Duodenal mucosa (tissue), 2 donors: Measurements from ENCODE around the gene TIAM2.
"Not testable (repeated sequence)": the region's sequence is repeated elsewhere in the genome, so short reads cannot be mapped to it uniquely, and the experiment has no call there.

ENCODE experiments used
- H3K27ac ChIP-seq: one replicate; pipeline ENCODE4 v1.7.0; 2013; ENCODE audit warnings: low read depth, low read length
- H3K27me3 ChIP-seq, 2 donors: one replicate each; pipeline ENCODE4 v1.7.0; 2013; ENCODE audit warnings: low read length in 2 of 2, control low read depth in 1 of 2; ENCODE audit not compliant: insufficient read depth in 2 of 2, control insufficient read depth in 1 of 2
- H3K36me3 ChIP-seq, 2 donors: one replicate each; pipeline ENCODE4 v1.7.0; 2013; ENCODE audit warnings: low read length in 2 of 2, control low read depth in 1 of 2; ENCODE audit not compliant: insufficient read depth in 2 of 2, control insufficient read depth in 1 of 2
- H3K4me1 ChIP-seq, 2 donors: one replicate each; pipeline ENCODE4 v1.7.0; 2013; ENCODE audit warnings: low read length in 2 of 2, control low read depth in 1 of 2; ENCODE audit not compliant: insufficient read depth in 2 of 2, control insufficient read depth in 1 of 2
- H3K4me3 ChIP-seq, 2 donors: one replicate each; pipeline ENCODE4 v1.7.0; 2013; ENCODE audit warnings: low read length in 2 of 2, low read depth in 1 of 2
- H3K9ac ChIP-seq, 2 donors: one replicate each; pipeline ENCODE4 v1.7.0; 2013; ENCODE audit warnings: low read length in 2 of 2, low read depth in 1 of 2
- H3K9me3 ChIP-seq, 2 donors: one replicate each; pipeline ENCODE4 v1.7.0; 2013; ENCODE audit warnings: low read length in 2 of 2, control low read depth in 1 of 2; ENCODE audit not compliant: control insufficient read depth in 1 of 2

The TIAM2 gene

GRCh38 chr6:155201461-155202226 lies 206.5 kb downstream of the TIAM2 start:
- H3K4me3 ChIP-seq = no peak overlapping the region
- H3K27me3 ChIP-seq = no peaks in the 10 kb centered on the region
- H3K36me3 ChIP-seq = no peaks in the 10 kb centered on the region
- H3K9ac ChIP-seq = no peak overlapping the region
- H3K4me1 ChIP-seq = peaks cover 5 to 7% of the 10 kb centered on the region in 2 donors
- no peak overlapping the region for H3K27ac ChIP-seq
- no peaks in the 10 kb centered on the region for H3K9me3 ChIP-seq

- peaks cover 6 to 7% of the 10 kb centered on the region in 2 donors for H3K36me3 ChIP-seq
Measured at GRCh38 chr6:155207223-155207622, 212.1 kb downstream of the TIAM2 start.

GRCh38 chr6:155212106-155212505 lies 217.0 kb downstream of the TIAM2 start:
- no peaks in the 10 kb centered on the region for H3K4me1 ChIP-seq
- no peak overlapping the region for H3K9ac ChIP-seq
- H3K36me3 ChIP-seq = peaks cover 10 to 15% of the 10 kb centered on the region in 2 donors
- no peak overlapping the region for H3K27ac ChIP-seq
- no peaks in the 10 kb centered on the region for H3K27me3 ChIP-seq
- H3K4me3 ChIP-seq = no peak overlapping the region
- no peaks in the 10 kb centered on the region for H3K9me3 ChIP-seq

More at GRCh38 chr6:155207223-155207622, 212.1 kb downstream of the TIAM2 start:
- no peaks in the 10 kb centered on the region for H3K9me3 ChIP-seq
- no peak overlapping the region for H3K4me3 ChIP-seq
- H3K27me3 ChIP-seq = no peaks in the 10 kb centered on the region
- H3K9ac ChIP-seq = no peak overlapping the region
- no peaks in the 10 kb centered on the region for H3K4me1 ChIP-seq
- H3K27ac ChIP-seq = no peak overlapping the region

GRCh38 chr6:155212616-155213380 lies 217.7 kb downstream of the TIAM2 start:
- H3K4me3 ChIP-seq = no peak overlapping the region
- no peaks in the 10 kb centered on the region for H3K9me3 ChIP-seq
- H3K9ac ChIP-seq = no peak overlapping the region
- H3K27ac ChIP-seq = no peak overlapping the region
- peaks cover 10 to 15% of the 10 kb centered on the region in 2 donors for H3K36me3 ChIP-seq
- no peaks in the 10 kb centered on the region for H3K4me1 ChIP-seq
- no peaks in the 10 kb centered on the region for H3K27me3 ChIP-seq

GRCh38 chr6:155213611-155214372 lies 218.7 kb downstream of the TIAM2 start:
- no peaks in the 10 kb centered on the region for H3K9me3 ChIP-seq
- H3K36me3 ChIP-seq = peaks cover 10 to 19% of the 10 kb centered on the region in 2 donors
- H3K9ac ChIP-seq = no peak overlapping the region
- no peaks in the 10 kb centered on the region for H3K27me3 ChIP-seq
- H3K27ac ChIP-seq = no peak overlapping the region
- no peaks in the 10 kb centered on the region for H3K4me1 ChIP-seq
- H3K4me3 ChIP-seq = no peak overlapping the region

- H3K4me3 ChIP-seq = no peak overlapping the region
- peaks cover 10 to 29% of the 10 kb centered on the region in 2 donors for H3K36me3 ChIP-seq
- no peak overlapping the region for H3K9ac ChIP-seq
- no peaks in the 10 kb centered on the region for H3K4me1 ChIP-seq
- H3K27ac ChIP-seq = no peak overlapping the region
- H3K9me3 ChIP-seq = no peaks in the 10 kb centered on the region
- no peaks in the 10 kb centered on the region for H3K27me3 ChIP-seq
Measured at GRCh38 chr6:155215906-155216305, 220.8 kb downstream of the TIAM2 start.

- H3K4me3 ChIP-seq = no peak overlapping the region
- no peak overlapping the region for H3K9ac ChIP-seq
- no peaks in the 10 kb centered on the region for H3K4me1 ChIP-seq
- peaks cover 10 to 26% of the 10 kb centered on the region in 2 donors for H3K36me3 ChIP-seq
- no peak overlapping the region for H3K27ac ChIP-seq
- H3K27me3 ChIP-seq = no peaks in the 10 kb centered on the region
- no peaks in the 10 kb centered on the region for H3K9me3 ChIP-seq
Measured at GRCh38 chr6:155216312-155217046, 221.4 kb downstream of the TIAM2 start.

- not testable (repeated sequence) for H3K4me1 ChIP-seq, H3K27me3 ChIP-seq, H3K9me3 ChIP-seq, H3K4me3 ChIP-seq, H3K9ac ChIP-seq, H3K27ac ChIP-seq
- peaks cover 4 to 17% of the 10 kb centered on the region in 2 donors for H3K36me3 ChIP-seq
Measured at GRCh38 chr6:155218711-155219110, 223.6 kb downstream of the TIAM2 start.

- Histone ChIP-seq H3K4me3 (no peak overlapping the region), H3K36me3 (peaks cover 1 to 14% of the 10 kb centered on the region in 2 donors), H3K27me3 (no peaks in the 10 kb centered on the region), H3K4me1 (no peaks in the 10 kb centered on the region), H3K9me3 (no peaks in the 10 kb centered on the region), H3K27ac (no peak overlapping the region), H3K9ac (no peak overlapping the region)
Measured at GRCh38 chr6:155219299-155219698, 224.2 kb downstream of the TIAM2 start.
